GM21528 (cell line): ENCODE results near the gene FAAP20.

Source experiments
- ATAC-seq: cut with Tn5 transposase; IDR thresholded peaks from one replicate; pipeline ENCODE4 v1.9.1; 2021; ENCODE audit warnings: mild to moderate bottlenecking, moderate library complexity; ENCODE audit not compliant: unreplicated experiment, low FRiP score

The FAAP20 gene

DNA sequence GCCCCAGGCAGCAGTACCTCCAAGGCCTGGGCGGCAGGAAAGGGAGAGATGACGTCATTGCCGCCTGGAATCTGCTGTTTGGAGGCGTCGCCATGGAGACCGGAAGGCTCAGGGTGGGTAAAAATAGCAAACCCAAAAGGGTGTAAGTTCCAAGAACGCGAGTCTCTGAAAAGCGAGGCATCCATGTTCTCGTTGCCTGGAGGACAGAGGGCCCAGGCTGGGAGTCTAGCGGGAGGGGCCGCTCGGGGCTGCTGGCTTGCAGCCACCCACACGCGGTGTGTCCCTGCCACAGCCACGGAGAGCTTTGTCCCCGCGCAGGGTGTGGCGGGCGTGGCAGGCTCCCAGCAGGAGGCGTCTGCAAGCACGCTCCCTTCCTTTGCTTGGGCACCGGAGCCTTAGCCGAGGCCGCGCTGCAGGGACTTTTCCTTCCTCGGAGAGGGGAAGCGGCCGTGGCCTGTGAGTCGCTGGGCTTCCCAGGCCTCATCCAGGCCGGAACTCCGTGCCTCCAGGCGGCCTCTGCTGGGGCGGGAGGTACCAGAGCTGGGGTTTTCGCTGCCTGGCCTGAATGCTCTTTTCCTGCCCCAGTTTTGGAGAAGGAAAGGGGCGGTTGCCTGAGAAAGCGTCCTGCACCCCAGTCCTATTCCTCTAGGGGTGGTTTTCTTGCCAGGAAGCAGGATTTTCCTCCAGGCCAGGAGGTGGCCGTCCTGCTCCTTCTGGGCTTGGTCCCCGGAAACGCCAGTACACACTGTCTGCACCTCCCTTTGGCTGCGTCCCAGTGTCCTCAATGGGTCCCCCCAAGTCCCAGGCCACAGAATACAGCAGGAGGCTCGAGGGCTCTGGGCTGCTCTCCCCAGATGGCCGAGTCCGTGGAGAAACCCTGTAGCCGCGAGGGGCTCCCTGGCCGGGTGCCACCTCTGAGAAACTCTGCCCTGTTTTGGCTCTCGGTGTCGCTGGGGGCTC is 18.2 kb upstream of the FAAP20 start:
- ATAC-seq = no peak

- no peak for ATAC-seq
Measured at GRCh38 chr1:2212274-2212531, 17.6 kb upstream of the FAAP20 start.

DNA sequence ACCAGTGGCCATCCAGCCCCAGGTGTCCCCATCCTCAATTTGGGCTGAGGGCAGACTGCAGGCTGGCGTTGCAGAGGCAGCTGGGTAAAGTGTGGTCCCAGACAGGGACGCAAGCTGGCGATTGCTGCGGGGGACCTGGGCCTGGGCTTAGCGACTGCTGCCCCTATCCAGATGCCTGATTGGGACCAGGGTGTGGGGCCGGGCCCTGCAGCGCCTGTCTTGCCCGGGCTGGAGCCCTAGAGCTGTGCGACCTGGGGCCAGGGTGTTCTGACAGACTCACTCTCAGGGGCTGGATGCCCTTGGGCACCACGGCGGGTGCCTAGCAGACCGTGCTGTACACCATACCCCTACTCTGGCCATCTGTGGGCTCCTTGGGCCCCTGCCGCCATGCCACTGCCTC is 16.2 kb upstream of the FAAP20 start:
- ATAC-seq = no peak

DNA sequence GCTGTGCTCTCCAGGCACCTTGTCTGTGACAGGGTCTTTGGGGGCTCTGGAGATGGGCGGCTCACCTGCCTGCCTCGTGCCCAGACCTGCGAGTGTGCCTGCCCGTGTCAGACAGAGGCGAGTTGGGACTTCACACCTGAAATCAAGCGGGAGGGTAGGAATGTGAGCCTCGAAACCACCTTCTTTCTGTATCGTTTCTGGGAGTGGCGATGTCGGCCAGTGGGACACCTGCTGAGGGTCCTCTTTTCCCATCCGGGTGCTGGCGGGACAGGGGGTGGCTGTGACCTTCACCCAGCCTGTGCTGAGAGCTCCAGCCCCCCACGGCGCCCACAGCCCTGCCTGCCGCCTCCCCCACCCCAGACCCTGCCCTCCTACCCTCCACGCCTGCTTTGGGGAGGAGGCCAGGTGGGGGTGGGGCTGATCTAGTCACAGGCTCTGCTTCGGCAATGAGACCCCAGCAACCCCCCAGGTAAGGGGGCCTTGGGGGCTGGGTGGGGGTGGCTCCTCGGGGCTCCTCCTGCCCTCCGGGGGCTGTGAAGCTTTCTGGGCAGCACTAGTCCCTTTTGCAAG is 15.6 kb upstream of the FAAP20 start:
- ATAC-seq = no peak

DNA sequence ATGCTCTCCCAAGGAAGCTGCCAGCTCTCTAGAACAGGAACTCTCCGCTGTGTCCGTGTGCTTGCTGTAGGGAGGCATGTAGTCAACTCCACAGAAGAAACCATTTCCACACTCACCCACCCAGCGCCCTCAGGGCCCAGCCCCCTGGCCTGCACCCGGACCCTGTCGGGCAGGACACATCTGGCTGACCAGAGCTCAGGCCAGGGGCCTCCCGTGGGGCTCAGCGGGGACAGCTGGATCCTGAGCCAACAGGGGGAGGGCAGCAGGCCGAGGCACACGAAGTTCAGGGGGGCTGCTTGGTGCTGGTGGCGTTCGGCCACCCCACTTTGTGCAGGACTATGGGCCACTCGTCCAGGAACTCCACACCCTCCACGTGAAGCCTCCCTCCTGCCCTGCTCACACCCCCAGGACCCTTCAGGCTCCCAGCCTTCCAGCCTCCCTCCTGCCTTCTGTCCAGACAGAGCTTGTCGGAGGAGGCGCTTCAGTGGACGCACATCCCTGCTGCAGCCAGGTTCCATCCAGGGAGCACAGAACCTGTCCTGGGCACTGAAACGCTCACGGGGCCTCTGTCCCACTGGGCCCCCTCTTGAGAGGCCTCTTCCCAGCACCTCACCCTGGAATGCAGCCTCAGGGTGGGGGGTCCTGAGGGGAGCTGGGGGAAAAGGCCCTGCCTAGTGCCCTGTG is 15.0 kb upstream of the FAAP20 start:
- ATAC-seq = no peak

DNA sequence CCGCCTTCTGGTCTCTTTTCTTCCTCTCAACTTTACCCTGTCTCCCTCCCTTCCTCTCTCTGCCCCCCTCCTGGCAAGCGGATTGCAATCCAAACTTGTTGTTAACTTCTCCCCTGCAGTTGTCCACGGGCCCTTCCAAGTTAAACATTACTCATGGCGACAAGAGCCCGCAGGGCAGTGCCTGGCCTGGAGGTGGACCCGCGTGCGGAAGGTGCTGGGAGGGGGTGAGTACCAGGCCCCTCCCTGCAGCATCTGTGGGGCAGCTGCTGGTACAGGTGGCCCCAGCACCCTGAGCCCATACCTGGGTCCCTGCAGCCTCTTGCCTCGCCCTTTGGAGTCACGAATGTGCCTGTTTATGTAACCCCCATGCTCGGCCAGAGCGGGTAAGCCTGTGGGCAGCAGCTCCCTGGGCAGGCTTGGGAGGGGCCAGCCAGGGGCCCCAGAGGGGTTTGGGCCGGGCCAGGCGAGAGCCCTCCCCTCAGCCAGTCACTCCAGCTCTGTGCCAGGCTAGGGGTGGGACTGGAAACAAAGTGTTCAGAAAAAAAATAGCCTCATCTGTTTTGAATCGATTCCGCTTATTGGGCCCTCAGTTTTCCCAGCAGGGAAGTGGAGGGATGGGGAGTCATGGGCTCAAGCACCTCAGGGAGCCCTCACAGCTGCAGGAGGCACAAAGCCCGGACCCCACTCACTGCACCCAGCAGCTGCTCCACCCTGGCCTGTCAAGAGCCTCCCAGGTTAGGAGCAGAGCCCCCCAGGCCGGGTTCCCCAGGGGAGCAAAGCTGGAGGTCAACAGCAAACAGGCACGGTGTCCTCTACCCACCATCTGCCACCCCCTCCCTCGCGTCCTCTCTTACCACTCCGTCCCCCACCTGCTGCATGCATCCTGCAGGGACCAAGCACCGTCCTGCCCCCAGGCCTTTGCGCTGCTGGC is 14.0 kb upstream of the FAAP20 start:
- ATAC-seq = no peak

DNA sequence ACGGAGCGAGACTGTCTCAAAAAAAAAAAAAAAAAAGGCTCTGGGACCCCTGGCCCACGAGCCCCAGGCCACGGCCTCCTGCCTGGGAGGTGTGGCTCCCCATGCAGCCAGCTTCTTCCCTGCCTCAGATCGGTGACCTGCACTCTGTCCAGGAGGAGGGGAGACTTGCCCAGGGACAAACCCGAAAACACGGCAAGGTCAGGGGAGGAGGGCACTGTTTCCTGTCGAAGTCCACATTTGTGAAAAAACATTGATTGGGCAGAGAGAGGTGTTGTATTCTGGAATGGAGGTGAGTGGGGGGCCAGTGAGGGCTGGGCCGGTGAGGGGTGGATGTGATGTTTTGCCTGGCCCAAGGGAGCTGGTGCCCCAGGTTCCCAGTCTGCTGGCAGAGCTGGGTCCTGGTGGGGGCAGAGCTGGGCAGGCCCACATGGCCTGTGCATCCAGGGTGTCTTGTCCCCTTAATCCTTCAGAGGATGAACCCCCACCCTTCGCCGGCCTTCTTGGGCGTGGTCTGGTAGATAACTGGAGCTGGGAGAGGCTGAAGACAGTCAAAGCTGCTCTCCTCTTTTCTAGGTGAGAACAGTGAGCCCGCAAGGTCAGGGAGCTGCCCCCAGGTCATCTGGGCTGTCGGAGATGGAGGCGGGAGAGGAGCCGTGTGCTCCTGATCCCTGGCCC is 12.4 kb upstream of the FAAP20 start:
- ATAC-seq = no peak

DNA sequence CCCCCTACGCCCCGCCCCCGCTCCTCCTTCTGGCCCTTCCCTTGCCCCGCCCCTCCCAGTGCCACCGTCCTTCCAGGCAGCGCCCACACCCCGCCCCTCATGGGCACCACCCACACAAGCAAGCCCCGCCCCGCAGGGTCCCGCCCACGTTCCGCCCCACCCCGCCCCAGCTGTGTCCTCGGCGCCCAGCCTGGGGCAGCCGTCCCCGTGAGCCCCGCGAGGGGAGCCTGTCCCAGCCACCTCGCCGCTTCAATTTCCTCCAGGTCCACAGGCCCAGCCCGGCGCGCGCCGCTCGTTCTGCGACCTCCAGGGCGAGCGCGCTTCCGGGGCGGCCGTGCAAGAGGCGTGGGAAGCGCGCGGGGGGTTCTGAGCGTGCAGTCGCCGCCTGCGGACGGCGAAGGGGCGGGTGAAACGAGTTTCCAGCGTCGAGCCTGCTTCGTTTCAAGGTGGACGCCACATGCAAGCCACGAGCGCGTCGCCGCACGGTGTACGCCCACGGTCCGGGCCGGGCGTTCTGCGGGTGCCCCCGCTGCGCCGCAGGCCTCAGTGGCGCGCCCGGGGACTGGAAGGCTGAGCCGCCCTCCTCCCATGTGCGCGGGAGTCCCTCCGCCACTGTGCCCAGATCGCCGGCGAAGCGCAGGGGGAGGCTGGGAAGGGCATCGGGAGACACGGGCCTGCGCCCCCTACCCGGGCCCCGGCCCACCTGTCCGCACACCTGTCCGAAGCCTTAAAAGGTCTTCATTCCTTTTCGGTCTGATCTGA is 10.8 kb upstream of the FAAP20 start:
- peak; percentile 56 for ATAC-seq

DNA sequence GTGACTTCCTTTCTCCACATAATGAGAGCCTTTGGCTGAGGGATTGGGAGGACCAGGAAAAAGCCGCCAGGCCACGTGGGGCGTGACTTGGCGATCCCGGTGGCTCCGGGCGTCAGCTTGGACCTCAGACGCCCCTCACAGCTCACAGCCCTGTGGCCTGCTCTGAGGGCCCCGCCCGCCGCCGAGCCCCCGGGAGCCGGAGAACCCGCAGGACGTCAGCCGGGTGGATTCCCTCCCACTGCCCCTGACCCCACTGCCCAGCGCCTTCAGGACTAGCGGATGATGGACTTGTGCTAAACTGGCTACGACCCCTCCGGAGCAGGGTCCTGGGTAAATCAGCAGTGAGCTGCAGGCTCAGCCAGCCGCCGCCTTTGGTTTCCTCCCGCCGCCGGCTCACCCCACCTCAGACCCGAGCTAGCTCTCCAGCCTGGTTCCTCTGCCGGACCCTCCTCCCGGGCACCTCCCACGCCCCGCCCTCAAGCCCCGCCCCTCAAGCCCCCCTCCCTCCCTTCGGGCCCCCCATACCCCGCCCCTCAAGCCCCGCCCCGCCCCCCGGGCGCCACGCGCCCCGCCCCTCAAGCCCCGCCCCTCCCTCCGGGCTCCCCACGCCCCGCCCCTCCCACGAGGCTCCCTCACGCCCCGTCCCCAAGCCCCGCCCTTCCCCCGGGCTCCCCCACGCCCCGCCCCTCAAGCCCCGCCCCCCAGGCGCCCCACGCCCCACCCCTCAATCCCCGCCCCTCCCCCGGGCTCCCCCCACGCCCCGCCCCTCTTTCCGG is 10.0 kb upstream of the FAAP20 start:
- no peak for ATAC-seq

GRCh38 chr1:2203671-2204414 is 9.3 kb upstream of the FAAP20 start:
- no peak for ATAC-seq

DNA sequence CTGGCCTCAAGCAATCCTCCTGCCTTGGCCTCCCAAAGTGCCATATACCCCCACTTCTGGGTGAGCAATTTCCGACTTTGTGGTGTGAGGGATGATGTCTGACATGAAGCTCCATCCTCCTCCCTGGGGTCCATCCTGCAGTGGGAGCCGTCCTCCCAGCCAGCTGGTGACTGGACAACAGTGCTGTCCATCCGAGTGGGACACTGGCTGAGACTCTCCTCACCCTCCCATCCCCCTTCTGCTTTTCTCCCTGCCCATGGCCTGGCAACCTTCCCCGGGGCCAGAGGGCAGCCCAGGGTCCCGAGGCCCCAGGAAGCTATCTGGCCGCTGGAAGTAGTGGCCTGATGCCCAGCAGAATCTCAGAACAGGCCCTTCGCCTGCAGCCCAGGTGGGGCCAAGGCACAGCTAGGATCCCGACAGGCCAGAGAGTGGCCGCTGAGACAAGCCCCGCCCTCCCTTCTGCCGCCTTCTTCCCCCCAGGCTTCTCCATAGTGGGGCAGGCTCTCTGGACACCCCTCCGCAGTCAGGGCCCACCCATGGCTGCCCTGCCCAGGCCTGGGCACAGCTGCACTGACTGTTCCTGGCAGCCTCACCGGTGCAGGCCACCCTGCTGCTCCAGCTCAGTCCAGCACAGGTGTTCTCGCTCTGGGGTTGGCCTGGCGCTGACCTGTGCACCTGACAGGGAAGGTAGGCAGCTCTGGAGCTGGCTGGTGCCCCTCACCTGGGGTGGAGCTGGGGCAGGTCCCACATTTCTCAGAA is 8.4 kb upstream of the FAAP20 start:
- no peak for ATAC-seq

DNA sequence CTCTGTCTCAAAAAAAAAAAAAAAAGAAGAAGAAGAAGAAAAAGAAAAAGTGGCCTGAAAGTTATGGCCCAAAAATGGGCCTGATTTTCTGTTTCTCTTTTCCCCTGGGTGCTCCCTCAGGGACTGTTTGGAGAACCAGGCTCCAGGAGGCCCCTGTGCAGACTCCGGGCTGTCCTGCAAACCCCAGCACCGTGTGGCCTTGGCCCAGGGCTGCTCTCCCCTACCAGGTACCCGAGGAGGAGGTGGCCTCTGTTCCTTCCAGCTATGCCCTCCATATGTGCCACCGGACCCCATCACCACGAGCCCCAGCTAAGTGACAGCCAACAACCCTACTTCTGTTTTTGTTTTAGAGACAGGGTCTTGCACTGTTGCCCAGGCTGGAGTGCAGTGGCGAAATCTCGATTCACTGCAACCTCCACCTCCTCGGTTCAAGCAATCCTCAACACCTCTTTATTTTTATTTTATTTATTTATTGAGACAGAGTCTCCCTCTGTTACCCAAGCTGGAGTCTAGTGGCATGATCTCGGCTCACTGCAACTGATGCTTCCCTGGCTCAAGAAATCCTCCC is 7.5 kb upstream of the FAAP20 start:
- no peak for ATAC-seq

GRCh38 chr1:2201062-2201461 is 6.5 kb upstream of the FAAP20 start:
- ATAC-seq = no peak

DNA sequence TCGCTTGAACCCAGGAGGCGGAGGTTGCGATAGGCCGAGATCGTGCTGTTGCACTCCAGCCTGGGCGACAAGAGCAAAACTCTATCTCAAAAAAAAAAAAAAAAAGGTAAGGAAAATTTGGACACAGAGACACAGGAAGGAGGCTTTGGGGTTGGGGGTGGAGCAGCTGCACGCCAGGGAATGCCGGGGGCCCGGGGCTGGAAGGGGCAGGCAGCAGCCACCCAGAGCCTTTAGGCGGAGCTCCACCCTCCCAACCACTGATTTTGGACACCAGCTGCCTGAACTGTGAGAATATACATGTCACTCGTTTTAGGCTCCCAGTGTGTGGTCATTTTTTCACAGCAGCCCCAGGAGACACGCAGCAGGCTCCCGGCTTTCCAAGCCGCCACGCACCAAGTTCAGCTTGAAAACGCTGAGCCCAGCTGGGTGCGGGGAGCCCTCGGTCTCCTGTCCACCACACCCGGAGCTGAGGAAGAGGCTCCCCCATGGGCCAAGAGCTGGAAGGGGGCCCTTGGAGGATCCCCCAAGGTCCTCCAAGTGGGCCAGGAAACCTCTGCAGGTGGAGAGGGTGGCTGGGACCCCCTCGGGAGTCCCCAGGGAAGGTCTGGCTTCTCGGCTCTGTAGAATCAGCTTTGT is 5.9 kb upstream of the FAAP20 start:
- ATAC-seq = no peak

DNA sequence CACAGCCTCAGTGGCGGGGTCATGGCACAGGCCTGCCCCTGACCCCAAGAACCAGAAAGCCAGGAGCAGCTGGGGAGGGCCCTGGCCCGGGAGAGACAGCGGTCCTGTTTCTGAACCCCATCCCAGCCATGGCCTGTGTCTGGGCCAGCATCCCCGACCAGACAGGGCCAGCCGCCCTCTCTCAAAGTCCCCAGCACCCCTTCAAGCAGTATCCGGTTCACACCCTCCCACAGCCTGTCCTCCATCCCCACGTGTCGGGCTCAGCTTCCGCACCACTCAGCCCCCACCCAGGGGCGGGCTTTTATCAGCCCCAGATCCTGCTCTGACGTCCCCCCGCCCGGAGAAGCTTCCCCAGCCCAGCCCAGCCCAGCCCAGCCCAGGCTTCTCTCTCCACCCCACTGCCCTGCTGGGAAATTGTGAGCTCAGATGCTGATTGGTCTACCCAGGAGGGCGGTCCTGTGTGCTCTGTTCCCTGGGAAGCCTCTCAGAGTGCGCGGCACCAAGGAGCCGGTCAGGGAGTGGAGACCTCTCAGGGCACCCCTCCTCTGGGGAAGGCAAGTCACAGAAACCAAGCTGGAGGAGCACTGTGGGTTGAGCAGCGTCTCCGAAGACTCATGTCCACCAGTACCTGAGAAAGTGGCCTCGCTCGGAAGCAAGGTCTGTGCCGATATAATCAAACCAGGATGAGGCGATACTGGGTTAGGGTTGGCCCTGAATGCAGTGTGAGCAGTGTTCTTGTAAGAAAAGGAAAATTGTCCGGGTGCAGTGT is 4.7 kb upstream of the FAAP20 start:
- ATAC-seq = no peak

- no peak for ATAC-seq
Measured at GRCh38 chr1:2198571-2198970, 4.0 kb upstream of the FAAP20 start.
